HEK293T (cell line): ENCODE measurements around the gene FAM20C.

ENCODE experiments used
- CTCF ChIA-PET: fragments of 350-600 bp; formaldehyde crosslinking; extraction: SDS; loops from one replicate; lab custom pipeline; 2021; ENCODE audit warnings: antibody characterized with exemption, inconsistent platforms; lab: Yijun Ruan, JAX
- POLR2A ChIA-PET: fragments of 350-600 bp; formaldehyde crosslinking; extraction: SDS; loops from one replicate; lab custom pipeline; 2020; ENCODE audit warnings: antibody characterized with exemption, inconsistent platforms; lab: Yijun Ruan, JAX
- DNase-seq: peaks from one replicate; pipeline ENCODE4 v3.0.0; 2012; ENCODE audit warnings: mixed read lengths; ENCODE audit errors: extremely low spot score
- ARNT ChIP-seq: fragments of 450-650 bp; IDR thresholded peaks from 2 replicates; pipeline ENCODE4 v1.6.1; 2017; ENCODE audit warnings: mild to moderate bottlenecking
- BHLHE40 ChIP-seq: fragments of 450-650 bp; IDR thresholded peaks from 2 replicates; pipeline ENCODE4 v1.6.1; 2016; ENCODE audit warnings: mild to moderate bottlenecking, moderate library complexity, borderline replicate concordance
- CTBP1 ChIP-seq: fragments of 450-650 bp; IDR thresholded peaks from 2 replicates; pipeline ENCODE4 v1.6.1; 2016; ENCODE audit warnings: borderline replicate concordance
- ELF4 ChIP-seq: fragments of 450-650 bp; IDR thresholded peaks from 2 replicates; pipeline ENCODE4 v1.6.1; 2017; ENCODE audit warnings: antibody characterized with exemption
- FOXA1 ChIP-seq: fragments of 450-650 bp; IDR thresholded peaks from 2 replicates; pipeline ENCODE4 v1.6.1; 2016; ENCODE audit warnings: mild to moderate bottlenecking
- FOXK2 ChIP-seq: fragments of 450-650 bp; IDR thresholded peaks from 2 replicates; pipeline ENCODE4 v1.6.1; 2016; ENCODE audit warnings: mild to moderate bottlenecking
- FOXM1 ChIP-seq: fragments of 450-650 bp; IDR thresholded peaks from 2 replicates; pipeline ENCODE4 v1.6.1; 2017; ENCODE audit warnings: mild to moderate bottlenecking, borderline replicate concordance
- HDGF ChIP-seq: fragments of 450-650 bp; IDR thresholded peaks from 2 replicates; pipeline ENCODE4 v1.6.1; 2017; ENCODE audit warnings: antibody characterized with exemption, borderline replicate concordance
- L3MBTL2 ChIP-seq: fragments of 450-650 bp; conservative IDR thresholded peaks from 2 replicates; pipeline ENCODE4 v1.6.1; 2016; ENCODE audit warnings: mild to moderate bottlenecking
- LEF1 ChIP-seq: fragments of 450-650 bp; IDR thresholded peaks from 2 replicates; pipeline ENCODE4 v1.6.1; 2017; ENCODE audit warnings: mild to moderate bottlenecking, borderline replicate concordance
- NFRKB ChIP-seq: fragments of 450-650 bp; IDR thresholded peaks from 2 replicates; pipeline ENCODE4 v1.6.1; 2016; ENCODE audit warnings: mild to moderate bottlenecking, moderate library complexity
- SP1 ChIP-seq: fragments of 450-650 bp; IDR thresholded peaks from 2 replicates; pipeline ENCODE4 v1.6.1; 2017
- SUZ12 ChIP-seq: fragments of 450-650 bp; IDR thresholded peaks from 2 replicates; pipeline ENCODE4 v1.6.1; 2016; ENCODE audit warnings: mild to moderate bottlenecking
- TARDBP ChIP-seq: fragments of 450-650 bp; IDR thresholded peaks from 2 replicates; pipeline ENCODE4 v1.6.1; 2016
- ZNF384 ChIP-seq: fragments of 450-650 bp; IDR thresholded peaks from 2 replicates; pipeline ENCODE4 v1.6.1; 2016
- TF ChIP-seq, protein P1 (sequence below): fragments of 450-650 bp; IDR thresholded peaks from 2 replicates; pipeline ENCODE4 v1.6.1; 2016

Gene FAM20C

DNA sequence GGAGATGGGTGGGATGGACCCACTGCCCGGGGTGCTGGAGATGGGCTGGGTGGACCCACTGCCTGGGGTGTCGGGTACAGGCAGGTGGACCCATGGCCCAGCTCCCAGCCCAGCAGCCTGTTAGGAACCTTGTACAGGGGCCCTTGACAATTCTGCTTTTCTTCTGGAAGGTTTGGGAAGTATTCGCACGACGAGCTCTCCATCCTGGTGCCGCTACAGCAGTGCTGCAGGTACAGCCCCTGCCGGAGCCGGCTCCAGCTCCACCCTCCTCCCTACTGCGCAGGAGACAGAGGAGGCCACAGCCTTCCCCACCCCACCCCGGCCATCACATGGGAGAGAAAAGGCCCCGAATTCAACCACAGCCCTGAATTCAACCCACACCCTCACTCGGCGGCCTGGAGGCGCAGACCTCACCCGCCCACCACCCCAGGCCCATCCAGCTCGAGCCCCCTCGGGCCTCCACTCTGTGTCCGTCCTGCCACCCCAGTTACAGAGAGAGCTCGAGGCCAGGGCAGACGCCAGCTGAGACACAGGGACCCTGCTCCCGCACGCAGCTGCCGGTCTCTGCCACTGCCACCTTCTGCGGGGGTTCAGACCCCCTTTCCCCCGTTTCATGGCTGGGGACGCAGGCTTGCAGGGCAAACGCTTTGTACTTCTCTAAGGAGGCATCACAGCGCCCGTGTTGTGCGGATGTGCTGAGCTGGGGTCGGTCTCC is 66.3 kb downstream of the FAM20C start:
- no peak for DNase-seq
- ChIA-PET POLR2A (no interaction called here), CTCF (no interaction called here)
- no peak for TF ChIP-seq TARDBP
- no peak for TF ChIP-seq ARNT
- no peak for TF ChIP-seq BHLHE40
- TF ChIP-seq HDGF, result no peak
- TF ChIP-seq FOXA1, result no peak
- TF ChIP-seq SP1, result no peak
- TF ChIP-seq FOXK2, result no peak
- no peak for TF ChIP-seq L3MBTL2
- TF ChIP-seq, protein P1, sequence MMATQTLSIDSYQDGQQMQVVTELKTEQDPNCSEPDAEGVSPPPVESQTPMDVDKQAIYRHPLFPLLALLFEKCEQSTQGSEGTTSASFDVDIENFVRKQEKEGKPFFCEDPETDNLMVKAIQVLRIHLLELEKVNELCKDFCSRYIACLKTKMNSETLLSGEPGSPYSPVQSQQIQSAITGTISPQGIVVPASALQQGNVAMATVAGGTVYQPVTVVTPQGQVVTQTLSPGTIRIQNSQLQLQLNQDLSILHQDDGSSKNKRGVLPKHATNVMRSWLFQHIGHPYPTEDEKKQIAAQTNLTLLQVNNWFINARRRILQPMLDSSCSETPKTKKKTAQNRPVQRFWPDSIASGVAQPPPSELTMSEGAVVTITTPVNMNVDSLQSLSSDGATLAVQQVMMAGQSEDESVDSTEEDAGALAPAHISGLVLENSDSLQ, result no peak
- TF ChIP-seq NFRKB, result no peak
- no peak for TF ChIP-seq SUZ12
- TF ChIP-seq ZNF384, result no peak
- no peak for TF ChIP-seq ELF4
- no peak for TF ChIP-seq FOXM1
- no peak for TF ChIP-seq LEF1
- no peak for TF ChIP-seq CTBP1

DNA sequence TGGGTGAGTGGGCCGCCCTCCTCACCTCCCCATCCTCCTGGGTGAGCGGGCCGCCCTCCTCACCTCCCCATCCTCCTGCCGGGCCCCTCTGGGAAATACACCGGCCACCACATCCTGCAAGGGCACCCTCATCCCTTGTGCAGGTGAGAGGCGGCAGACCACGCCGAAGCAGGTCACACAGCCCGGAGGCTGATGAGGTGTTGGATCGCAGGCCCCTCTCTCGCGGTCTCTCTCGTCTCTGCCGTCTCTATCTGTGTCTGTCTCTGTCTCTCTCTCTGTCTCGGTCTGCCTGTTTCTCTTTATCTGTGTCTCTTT is 66.8 kb downstream of the FAM20C start:
- POLR2A ChIA-PET, result no interaction called here
- TF ChIP-seq HDGF (no peak), LEF1 (no peak), NFRKB (no peak), BHLHE40 (no peak), ZNF384 (no peak), FOXK2 (no peak), SUZ12 (no peak), CTBP1 (no peak), TARDBP (no peak), L3MBTL2 (no peak)
- CTCF ChIA-PET, result no interaction called here
- DNase-seq, result no peak

DNA sequence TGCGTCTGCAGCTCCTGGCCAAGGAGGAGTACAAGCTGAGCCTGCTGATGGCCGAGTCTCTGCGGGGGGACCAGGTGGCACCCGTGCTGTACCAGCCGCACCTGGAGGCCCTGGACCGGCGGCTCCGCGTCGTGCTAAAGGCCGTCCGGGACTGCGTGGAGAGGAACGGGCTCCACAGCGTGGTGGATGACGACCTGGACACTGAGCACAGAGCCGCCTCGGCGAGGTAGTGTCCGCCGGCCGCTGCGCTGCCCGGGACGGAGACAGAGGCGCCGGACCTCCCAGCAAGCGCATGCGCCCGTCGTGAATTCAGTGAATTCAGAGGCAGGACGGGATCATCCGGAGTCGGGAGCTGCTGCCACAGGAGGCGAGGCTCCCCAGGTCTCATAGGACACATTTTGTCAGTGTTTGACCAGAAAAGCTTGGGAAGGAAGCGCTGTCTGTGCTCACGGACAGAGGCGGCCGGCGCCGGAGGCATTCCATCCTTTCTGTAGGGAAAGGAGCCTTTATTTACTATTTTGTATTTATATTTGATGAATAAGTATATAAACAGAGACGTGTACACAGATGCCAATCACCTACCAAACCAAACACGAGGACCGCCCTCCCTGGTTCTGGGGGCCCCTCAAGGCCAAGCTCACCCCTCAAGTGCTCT is 67.5 kb downstream of the FAM20C start:
- ChIA-PET POLR2A (no interaction called here), CTCF (interaction anchor here (0.5 kb wide), 1 partner anchor 72 kb away, joined by 3 read pairs; no protein-coding TSS in a partner anchor)
- no peak for TF ChIP-seq TARDBP
- TF ChIP-seq ARNT, result no peak
- no peak for TF ChIP-seq SUZ12
- TF ChIP-seq FOXM1, result no peak
- TF ChIP-seq CTBP1, result no peak
- no peak for TF ChIP-seq NFRKB
- no peak for DNase-seq

DNA sequence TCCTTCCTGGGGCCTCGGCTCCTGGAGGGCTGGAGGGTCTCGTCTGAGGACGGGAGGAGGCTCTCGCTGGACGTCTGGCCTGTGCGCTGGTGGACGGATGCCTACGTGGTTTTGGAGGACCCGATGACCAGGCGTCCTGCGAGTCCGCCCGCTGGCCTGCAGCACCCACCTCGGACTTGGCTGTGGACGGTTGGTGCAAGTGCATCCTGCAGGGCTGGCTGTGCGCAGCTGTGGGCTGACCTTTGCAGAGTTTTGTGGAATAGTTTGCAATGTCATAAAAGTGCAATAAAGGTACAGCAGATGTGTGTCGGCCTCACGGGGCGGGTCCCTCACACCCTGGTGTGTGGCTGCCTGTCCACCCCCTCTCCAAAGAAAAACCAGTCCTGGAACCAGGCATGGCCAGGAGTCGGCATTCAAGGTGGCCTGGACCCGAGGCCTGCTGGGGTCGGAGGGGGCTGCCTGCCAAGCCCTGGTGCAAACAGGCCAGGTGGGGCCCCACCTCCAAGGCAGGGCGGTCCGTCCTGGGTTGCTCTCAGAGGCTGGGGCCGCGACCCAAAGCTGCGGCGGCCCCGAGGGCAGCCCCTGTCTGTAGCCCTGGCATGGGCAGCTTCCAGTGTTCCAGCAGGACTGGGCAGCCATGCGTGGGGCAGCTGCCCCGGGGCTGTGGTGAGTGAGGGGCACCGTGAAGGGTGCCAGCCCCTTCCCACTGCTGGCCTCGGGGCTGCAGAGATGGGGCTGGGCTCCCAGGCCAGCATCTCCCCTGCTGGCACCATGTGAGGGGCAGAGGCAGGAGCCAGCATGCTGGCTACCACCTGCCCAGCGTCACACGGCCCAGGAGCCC is 68.3 kb downstream of the FAM20C start:
- ChIA-PET CTCF (interaction anchor here (0.5 kb wide), 1 partner anchor 71 kb away, joined by 3 read pairs; no protein-coding TSS in a partner anchor), POLR2A (no interaction called here)
- no peak for TF ChIP-seq ZNF384
- TF ChIP-seq HDGF, result no peak
- no peak for TF ChIP-seq CTBP1
- TF ChIP-seq ARNT, result no peak
- TF ChIP-seq FOXK2, result no peak
- TF ChIP-seq SP1, result no peak
- TF ChIP-seq BHLHE40, result no peak
- no peak for TF ChIP-seq LEF1
- TF ChIP-seq NFRKB, result no peak
- TF ChIP-seq L3MBTL2, result no peak
- no peak for TF ChIP-seq FOXA1
- TF ChIP-seq, protein P1, result no peak
- TF ChIP-seq ELF4, result no peak
- no peak for TF ChIP-seq TARDBP
- TF ChIP-seq SUZ12, result no peak
- no peak for TF ChIP-seq FOXM1
- DNase-seq, result no peak

DNA sequence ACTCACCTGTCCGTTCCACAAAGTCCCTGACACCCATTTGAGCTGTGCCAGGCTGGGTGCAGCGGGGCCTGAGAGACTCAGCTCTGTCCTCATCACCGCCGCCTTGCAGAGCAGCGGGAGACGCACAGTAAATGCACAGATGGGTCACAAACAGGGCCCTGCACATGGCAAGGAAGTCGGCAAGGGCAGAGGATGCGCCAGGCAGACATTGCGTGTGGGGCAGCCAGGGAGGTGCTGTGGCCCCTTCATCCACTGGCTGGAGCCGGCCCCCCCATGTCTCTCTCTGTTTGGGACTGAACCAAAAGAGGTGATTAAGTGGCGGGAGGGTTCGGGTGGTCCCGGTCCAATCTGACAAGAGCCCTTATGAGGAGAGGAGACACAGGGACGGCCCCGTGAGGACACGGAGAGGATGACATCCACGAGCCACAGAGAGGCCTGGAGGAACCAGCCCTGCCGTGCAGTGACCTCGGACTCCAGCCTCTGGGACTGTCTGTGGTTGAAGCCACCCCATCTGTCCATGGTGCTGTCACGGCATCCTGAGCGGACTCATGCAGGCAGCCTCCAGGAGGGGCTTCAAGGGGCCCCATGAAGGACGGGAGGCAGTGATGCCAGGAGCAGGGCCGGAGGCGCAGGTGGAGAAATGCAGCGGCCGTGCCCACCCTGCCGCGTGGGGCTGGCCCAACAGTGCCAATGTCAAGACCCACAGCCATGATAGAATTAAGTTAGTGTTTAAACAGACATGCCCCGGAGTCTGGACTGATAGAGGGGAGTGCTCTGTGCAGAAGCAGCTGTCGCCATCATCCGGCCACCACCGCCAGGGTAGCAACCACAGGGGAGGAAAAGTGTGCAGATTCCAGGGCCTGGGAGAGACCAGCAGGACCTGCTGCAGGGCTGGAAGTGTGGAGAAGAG is 69.2 kb downstream of the FAM20C start:
- TF ChIP-seq NFRKB (no peak), TARDBP (no peak), L3MBTL2 (no peak), LEF1 (no peak), FOXM1 (no peak), FOXA1 (no peak), BHLHE40 (no peak), SUZ12 (no peak), SP1 (no peak), ELF4 (no peak), FOXK2 (no peak), HDGF (no peak), ARNT (no peak), CTBP1 (no peak), ZNF384 (no peak)
- DNase-seq, result no peak
- POLR2A ChIA-PET, result no interaction called here
- CTCF ChIA-PET, result no interaction called here
